OCI-LY3 (cell line): ENCODE results near the gene GALNT16.

Experiments used
- EZH2phosphoT487 ChIP-seq: fragments of 200-600 bp; shearing (Covaris generic); IDR thresholded peaks from 2 replicates; pipeline ENCODE4 v1.6.1; 2018; ENCODE audit warnings: antibody characterized with exemption, mixed run types, low read depth
- TF ChIP-seq, protein P1 (sequence below): fragments of 200-600, 300-600 bp; sonication (generic); IDR thresholded peaks from 2 replicates; pipeline ENCODE4 v1.5.1; 2014; ENCODE audit warnings: antibody characterized with exemption, low read length, low read depth

DNA sequence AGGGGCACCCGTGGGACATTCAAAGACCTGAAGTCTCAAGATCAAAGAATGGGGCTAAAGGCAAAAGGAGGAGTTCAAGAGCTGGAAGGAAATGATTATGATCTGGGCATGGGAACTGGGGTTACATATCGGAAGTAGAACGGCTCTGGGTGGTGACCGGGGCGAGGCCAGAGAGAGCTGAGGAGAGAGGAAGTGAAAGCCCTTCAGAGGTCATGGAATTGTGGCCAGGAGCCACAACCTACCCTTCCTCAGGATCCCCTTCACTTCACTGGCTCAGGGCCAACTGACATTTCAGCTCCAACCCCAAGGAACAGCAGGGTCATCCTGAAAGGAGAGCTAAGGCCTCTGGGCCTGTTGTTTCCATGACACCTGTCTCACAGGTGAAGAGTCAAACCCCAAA is 57.8 kb downstream of the GALNT16 start:
- TF ChIP-seq, protein P1, sequence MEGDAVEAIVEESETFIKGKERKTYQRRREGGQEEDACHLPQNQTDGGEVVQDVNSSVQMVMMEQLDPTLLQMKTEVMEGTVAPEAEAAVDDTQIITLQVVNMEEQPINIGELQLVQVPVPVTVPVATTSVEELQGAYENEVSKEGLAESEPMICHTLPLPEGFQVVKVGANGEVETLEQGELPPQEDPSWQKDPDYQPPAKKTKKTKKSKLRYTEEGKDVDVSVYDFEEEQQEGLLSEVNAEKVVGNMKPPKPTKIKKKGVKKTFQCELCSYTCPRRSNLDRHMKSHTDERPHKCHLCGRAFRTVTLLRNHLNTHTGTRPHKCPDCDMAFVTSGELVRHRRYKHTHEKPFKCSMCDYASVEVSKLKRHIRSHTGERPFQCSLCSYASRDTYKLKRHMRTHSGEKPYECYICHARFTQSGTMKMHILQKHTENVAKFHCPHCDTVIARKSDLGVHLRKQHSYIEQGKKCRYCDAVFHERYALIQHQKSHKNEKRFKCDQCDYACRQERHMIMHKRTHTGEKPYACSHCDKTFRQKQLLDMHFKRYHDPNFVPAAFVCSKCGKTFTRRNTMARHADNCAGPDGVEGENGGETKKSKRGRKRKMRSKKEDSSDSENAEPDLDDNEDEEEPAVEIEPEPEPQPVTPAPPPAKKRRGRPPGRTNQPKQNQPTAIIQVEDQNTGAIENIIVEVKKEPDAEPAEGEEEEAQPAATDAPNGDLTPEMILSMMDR, result no peak
- TF ChIP-seq EZH2phosphoT487, result no peak
